ENCODE data around the gene GPA33. TPM values are rescaled to one million over a fixed set of nuclear protein-coding genes. Genes with fewer than 3 reads are reported as not detected.

Gene GPA33
- total RNA-seq, 4 donors from 2014 or later: 0.29 TPM; not detected in 3

DNA sequence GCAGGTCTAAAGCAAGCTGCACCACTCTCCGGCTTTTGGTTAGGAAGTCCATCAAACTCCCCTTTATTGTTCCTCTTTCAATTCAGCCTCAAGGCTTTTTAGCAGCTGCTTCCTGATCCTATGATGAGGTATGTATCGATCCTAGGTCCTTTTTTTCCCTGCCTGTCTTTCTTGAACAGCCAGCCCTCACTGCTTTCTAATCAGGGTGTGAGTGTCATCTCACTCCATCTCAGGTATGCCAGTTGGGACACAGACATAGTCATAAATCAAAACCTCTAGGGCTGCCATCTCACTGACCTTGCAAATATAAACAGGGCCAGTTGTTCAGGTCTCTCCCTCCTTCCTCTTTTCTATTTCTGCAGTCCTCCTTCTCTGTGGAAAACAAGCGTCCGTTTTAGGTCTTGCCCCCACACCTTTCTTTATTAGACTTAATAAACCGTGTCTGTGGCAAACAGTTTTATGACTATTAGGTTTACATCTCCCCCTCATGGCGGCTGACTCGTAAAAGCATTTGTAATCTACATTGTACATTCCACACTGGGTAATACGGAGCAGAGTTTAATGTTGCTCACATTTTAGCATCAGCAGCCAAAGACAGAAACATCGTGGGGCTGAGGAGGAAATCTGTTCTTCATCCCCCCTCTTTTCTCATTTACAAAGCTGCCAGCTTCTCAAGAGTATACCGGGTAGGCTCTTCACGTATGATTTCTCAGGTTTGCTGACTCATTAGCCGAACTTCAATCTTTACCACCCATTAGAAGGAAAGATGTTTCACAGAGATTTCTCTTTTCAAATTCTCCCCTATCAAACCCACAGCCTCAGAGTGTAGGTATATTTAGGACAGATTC lies 15.3 kb upstream of the GPA33 start:
- Histone ChIP-seq H3K36me3 (no peaks in the 10 kb centered on the region), H3K9me3 (peaks cover 0 to under 1% of the 10 kb centered on the region in 2 donors), H3K27me3 (no peaks in the 10 kb centered on the region), H3K4me3 (no peak overlapping the region), H3K4me1 (no peaks in the 10 kb centered on the region), H3K27ac (no peak overlapping the region)
- TF ChIP-seq POLR2A (IDR thresholded peaks at IDR 0.05) (no peak), CTCF (IDR thresholded peaks at IDR 0.05) (no peak)
- intact Hi-C loops (cut with DNase I; ENCODE audit: low total_unique reads): no loop called here
- DNase-seq: no peak

GRCh38 chr1:167104256-167104633 lies 14.1 kb upstream of the GPA33 start:
- no peak for DNase-seq
- intact Hi-C loops (cut with DNase I; ENCODE audit: low total_unique reads): no loop called here
- no peaks in the 10 kb centered on the region for H3K4me1 ChIP-seq

GRCh38 chr1:167102906-167103573 lies 12.9 kb upstream of the GPA33 start:
- TF ChIP-seq CTCF (IDR thresholded peaks at IDR 0.05) (no peak), POLR2A (IDR thresholded peaks at IDR 0.05) (no peak)
- no peak for DNase-seq
- no peak overlapping the region for H3K27ac ChIP-seq
- no peak overlapping the region for H3K4me3 ChIP-seq
- H3K4me1 ChIP-seq: no peaks in the 10 kb centered on the region
- H3K36me3 ChIP-seq: no peaks in the 10 kb centered on the region
- no peaks in the 10 kb centered on the region for H3K9me3 ChIP-seq
- no peaks in the 10 kb centered on the region for H3K27me3 ChIP-seq
- intact Hi-C loops (cut with DNase I; ENCODE audit: low total_unique reads): no loop called here

More at GRCh38 chr1:167104256-167104633, 14.1 kb upstream of the GPA33 start:
- no peaks in the 10 kb centered on the region for H3K27me3 ChIP-seq
- no peak overlapping the region for H3K4me3 ChIP-seq
- no peaks in the 10 kb centered on the region for H3K9me3 ChIP-seq
- TF ChIP-seq POLR2A (IDR thresholded peaks at IDR 0.05) (no peak), CTCF (IDR thresholded peaks at IDR 0.05) (no peak)
- H3K27ac ChIP-seq: no peak overlapping the region
- H3K36me3 ChIP-seq: no peaks in the 10 kb centered on the region

DNA sequence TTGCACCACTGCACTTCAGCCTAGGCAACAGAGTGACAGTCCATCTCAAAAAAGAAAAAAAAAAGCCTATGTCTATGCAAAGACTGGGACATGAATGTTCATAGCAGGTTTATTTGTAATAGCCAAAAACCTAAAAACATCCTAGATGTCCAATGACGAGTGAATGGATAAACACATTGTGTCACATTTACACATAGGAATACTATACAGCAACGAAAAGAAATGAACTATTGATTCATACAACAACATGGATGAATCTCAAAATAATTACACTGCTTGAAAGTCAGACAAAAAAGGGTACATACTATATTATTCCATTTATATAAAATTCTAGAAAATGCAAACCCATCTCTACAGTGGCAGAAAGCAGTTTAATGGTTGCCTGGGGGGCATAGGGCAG lies 11.6 kb upstream of the GPA33 start:
- no peak for DNase-seq
- H3K27ac ChIP-seq: no peak overlapping the region
- TF ChIP-seq POLR2A (IDR thresholded peaks at IDR 0.05) (no peak), CTCF (IDR thresholded peaks at IDR 0.05) (no peak)
- intact Hi-C loops (cut with DNase I; ENCODE audit: low total_unique reads): no loop called here
- no peaks in the 10 kb centered on the region for H3K4me1 ChIP-seq
- H3K27me3 ChIP-seq: no peaks in the 10 kb centered on the region
- no peak overlapping the region for H3K4me3 ChIP-seq
- no peaks in the 10 kb centered on the region for H3K9me3 ChIP-seq
- no peaks in the 10 kb centered on the region for H3K36me3 ChIP-seq

DNA sequence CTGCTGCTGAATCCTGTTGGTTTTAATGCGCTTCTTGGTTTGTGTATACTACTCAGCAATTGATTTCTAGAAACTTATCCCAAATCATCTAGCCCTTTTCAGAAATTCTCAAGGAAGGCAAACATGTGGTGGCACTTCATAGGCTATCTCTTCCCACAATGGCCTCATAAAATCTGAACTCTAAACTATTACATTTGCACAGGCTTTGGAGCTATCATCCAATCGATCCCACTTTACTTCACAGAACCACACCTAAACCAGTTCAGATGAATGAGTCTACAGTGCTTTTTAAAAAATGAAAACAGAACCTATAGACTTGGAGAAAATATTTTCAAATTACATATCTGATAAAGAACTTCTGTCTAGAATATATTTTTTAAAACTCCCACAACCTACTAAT lies 10.6 kb upstream of the GPA33 start:
- intact Hi-C loops (cut with DNase I; ENCODE audit: low total_unique reads): no loop called here

More for the DNA sequence above, 10.6 kb upstream of the GPA33 start:
- DNase-seq: no peak
- H3K27me3 ChIP-seq: no peaks in the 10 kb centered on the region
- H3K36me3 ChIP-seq: no peaks in the 10 kb centered on the region
- H3K27ac ChIP-seq: no peak overlapping the region
- no peaks in the 10 kb centered on the region for H3K4me1 ChIP-seq
- no peaks in the 10 kb centered on the region for H3K9me3 ChIP-seq
- H3K4me3 ChIP-seq: no peak overlapping the region
- no peak for TF ChIP-seq POLR2A (IDR thresholded peaks at IDR 0.05)
- TF ChIP-seq CTCF (IDR thresholded peaks at IDR 0.05): no peak

Data from uterus (tissue), 4 donors.